ENCODE data around the gene FRMD5.

GRCh38 chr15:44101944-44102343 lies 93.1 kb downstream of the FRMD5 start:
- TF ChIP-seq, protein P1, sequence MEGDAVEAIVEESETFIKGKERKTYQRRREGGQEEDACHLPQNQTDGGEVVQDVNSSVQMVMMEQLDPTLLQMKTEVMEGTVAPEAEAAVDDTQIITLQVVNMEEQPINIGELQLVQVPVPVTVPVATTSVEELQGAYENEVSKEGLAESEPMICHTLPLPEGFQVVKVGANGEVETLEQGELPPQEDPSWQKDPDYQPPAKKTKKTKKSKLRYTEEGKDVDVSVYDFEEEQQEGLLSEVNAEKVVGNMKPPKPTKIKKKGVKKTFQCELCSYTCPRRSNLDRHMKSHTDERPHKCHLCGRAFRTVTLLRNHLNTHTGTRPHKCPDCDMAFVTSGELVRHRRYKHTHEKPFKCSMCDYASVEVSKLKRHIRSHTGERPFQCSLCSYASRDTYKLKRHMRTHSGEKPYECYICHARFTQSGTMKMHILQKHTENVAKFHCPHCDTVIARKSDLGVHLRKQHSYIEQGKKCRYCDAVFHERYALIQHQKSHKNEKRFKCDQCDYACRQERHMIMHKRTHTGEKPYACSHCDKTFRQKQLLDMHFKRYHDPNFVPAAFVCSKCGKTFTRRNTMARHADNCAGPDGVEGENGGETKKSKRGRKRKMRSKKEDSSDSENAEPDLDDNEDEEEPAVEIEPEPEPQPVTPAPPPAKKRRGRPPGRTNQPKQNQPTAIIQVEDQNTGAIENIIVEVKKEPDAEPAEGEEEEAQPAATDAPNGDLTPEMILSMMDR (IDR thresholded peaks at IDR 0.05; ENCODE audit: low read length): no peak
- TF ChIP-seq EZH2 (optimal IDR thresholded peaks at IDR 0.05; ENCODE audit: low read depth, low read length) (no peak), EZH2phosphoT487 (IDR thresholded peaks at IDR 0.05; ENCODE audit: low read length) (no peak)

All from MM.1S (cell line).